Activated B cell treated with CpG ODN at 0.5 μM for 24 hours (primary cell): ENCODE measurements around the gene ARHGEF4. TPM values are rescaled to one million over a fixed set of nuclear protein-coding genes. Genes with fewer than 3 reads are reported as not detected.

ENCODE experiments used
- ATAC-seq: fragments of 200-7000 bp; cut with Tn5 transposase; one replicate; pipeline ENCODE4 v1.10.0; 2021; ENCODE audit warnings: low read depth, mild to moderate bottlenecking, moderate library complexity
- CTCF ChIA-PET: fragments of 350-600 bp; sonication (Branson Sonifier 250); formaldehyde crosslinking; loops from one replicate; lab custom pipeline; 2021; ENCODE audit warnings: antibody characterized with exemption; lab: Charles Lee
- POLR2A ChIA-PET: fragments of 350-600 bp; sonication (Branson Sonifier 250); formaldehyde crosslinking; loops from one replicate; lab custom pipeline; 2021; ENCODE audit warnings: antibody characterized with exemption; lab: Charles Lee
- DNase-seq: peaks from one replicate; pipeline ENCODE4 v3.0.0; 2022
- H3K27ac Mint-ChIP-seq: one replicate; pipeline ENCODE4 v1.8.0; 2020; ENCODE audit warnings: mixed read lengths
- H3K27me3 Mint-ChIP-seq: one replicate; pipeline ENCODE4 v1.8.0; 2021; ENCODE audit warnings: mixed read lengths
- H3K36me3 Mint-ChIP-seq: one replicate; pipeline ENCODE4 v1.8.0; 2021; ENCODE audit warnings: low read depth, mixed read lengths
- H3K4me1 Mint-ChIP-seq: one replicate; pipeline ENCODE4 v1.8.0; 2021; ENCODE audit warnings: mixed read lengths
- H3K4me3 Mint-ChIP-seq: one replicate; pipeline ENCODE4 v1.8.0; 2020; ENCODE audit warnings: mild to moderate bottlenecking, mixed read lengths
- H3K9me3 Mint-ChIP-seq: one replicate; pipeline ENCODE4 v1.8.0; 2020; ENCODE audit warnings: mixed read lengths
- CTCF ChIP-seq: fragments of 200-600 bp; IDR thresholded peaks from one replicate; pipeline ENCODE4 v1.8.0; 2022; ENCODE audit warnings: antibody characterized with exemption, mild to moderate bottlenecking
- intact Hi-C: fragments of 100-400 bp; cut with micrococcal nuclease; formaldehyde crosslinking; loops from one replicate; pipeline ENCODE4 v1.15.1; 2024
- total RNA-seq: library from RNA; stranded (reverse); gene quantifications from 2 replicates; pipeline ENCODE4 v1.2.3, GENCODE V29; 2022

Gene ARHGEF4
- total RNA-seq, 1 donor from 2014 or later, result 0.29 TPM

GRCh38 chr2:130810490-130810889, 26.2 kb upstream of the ARHGEF4 start:
- Mint-ChIP-seq H3K4me3 (no peak overlapping the region), H3K27ac (no peak overlapping the region), H3K36me3 (no peaks in the 10 kb centered on the region), H3K27me3 (peaks cover 9% of the 10 kb centered on the region), H3K4me1 (peaks cover 16% of the 10 kb centered on the region), H3K9me3 (no peaks in the 10 kb centered on the region)
- no peak for TF ChIP-seq CTCF
- intact Hi-C loops, result no loop called here
- ChIA-PET POLR2A (no interaction called here), CTCF (interaction anchor here (1.1 kb wide), 1 partner anchor 12 kb away, joined by 4 read pairs; no protein-coding TSS in a partner anchor)
- DNase-seq (no peak), ATAC-seq (no peak)

- H3K4me1 Mint-ChIP-seq, result peaks cover 16% of the 10 kb centered on the region
- ChIA-PET CTCF (interaction anchor here (1.3 kb wide), 1 partner anchor 16 kb away, joined by 5 read pairs; no protein-coding TSS in a partner anchor), POLR2A (no interaction called here)
- intact Hi-C loops, result no loop called here
- peaks cover 2% of the 10 kb centered on the region for H3K9me3 Mint-ChIP-seq
- H3K27me3 Mint-ChIP-seq, result peaks cover 10% of the 10 kb centered on the region
- no peak for ATAC-seq
- no peak overlapping the region for H3K27ac Mint-ChIP-seq
- no peaks in the 10 kb centered on the region for H3K36me3 Mint-ChIP-seq
- no peak for DNase-seq
- no peak for TF ChIP-seq CTCF
- H3K4me3 Mint-ChIP-seq, result no peak overlapping the region
Measured at GRCh38 chr2:130813722-130814121, 23.0 kb upstream of the ARHGEF4 start.

DNA sequence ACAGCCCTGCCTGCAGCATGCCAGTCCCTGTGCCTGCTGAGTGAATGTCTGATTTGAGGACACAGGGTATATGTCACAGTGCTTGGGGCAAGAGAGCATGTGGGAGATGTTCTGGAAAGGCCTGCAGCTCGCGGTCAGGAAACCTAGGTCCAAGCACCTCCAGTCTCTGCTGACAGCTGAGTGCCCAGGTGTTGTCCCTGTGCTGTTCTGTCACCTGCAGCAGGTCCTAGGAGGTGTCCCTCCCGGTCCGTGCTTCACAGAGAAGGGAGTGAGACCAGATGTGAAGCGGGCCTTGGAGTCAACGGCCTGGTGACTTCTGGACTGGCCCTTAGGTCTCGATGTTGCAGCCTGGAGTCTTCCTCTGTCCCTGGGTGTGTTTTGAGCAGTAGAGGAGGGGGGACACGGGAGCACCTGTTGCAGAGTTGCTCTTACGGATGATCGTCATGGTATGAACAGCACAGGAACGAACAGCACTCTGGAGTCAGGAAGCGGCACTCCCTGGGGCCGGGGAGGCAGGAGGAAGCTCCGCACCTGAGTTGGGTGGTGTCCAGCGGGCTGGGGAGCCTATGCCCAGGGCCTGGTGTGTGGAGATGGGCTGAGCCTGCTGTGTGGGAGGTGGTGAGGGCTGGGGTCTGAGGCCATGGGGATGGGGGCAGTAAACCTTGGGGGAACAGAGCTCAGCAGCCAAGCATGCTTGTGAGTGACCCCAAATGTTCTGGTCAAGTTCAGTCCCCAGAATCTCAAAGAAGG, 21.6 kb upstream of the ARHGEF4 start:
- ChIA-PET POLR2A (interaction anchor here (0.5 kb wide), 1 partner anchor 41 kb away, joined by 3 read pairs; no protein-coding TSS in a partner anchor), CTCF (interaction anchor here (1.0 kb wide), 1 partner anchor 18 kb away, joined by 4 read pairs; no protein-coding TSS in a partner anchor)
- intact Hi-C loops, result no loop called here
- no peak for TF ChIP-seq CTCF
- H3K4me1 Mint-ChIP-seq, result peaks cover 16% of the 10 kb centered on the region
- peaks cover 3% of the 10 kb centered on the region for H3K9me3 Mint-ChIP-seq
- no peaks in the 10 kb centered on the region for H3K36me3 Mint-ChIP-seq
- no peak overlapping the region for H3K27ac Mint-ChIP-seq
- peaks cover 8% of the 10 kb centered on the region for H3K27me3 Mint-ChIP-seq
- ATAC-seq (no peak), DNase-seq (no peak)
- H3K4me3 Mint-ChIP-seq, result no peak overlapping the region

- no peak for TF ChIP-seq CTCF
- ChIA-PET CTCF (no interaction called here), POLR2A (no interaction called here)
- Mint-ChIP-seq H3K4me1 (peaks cover 7% of the 10 kb centered on the region), H3K4me3 (no peak overlapping the region), H3K27me3 (peaks cover 5% of the 10 kb centered on the region), H3K36me3 (no peaks in the 10 kb centered on the region), H3K9me3 (peaks cover 3% of the 10 kb centered on the region), H3K27ac (no peak overlapping the region)
- DNase-seq (no peak), ATAC-seq (no peak)
- intact Hi-C loops, result no loop called here
Measured at GRCh38 chr2:130818809-130819208, 17.9 kb upstream of the ARHGEF4 start.

DNA sequence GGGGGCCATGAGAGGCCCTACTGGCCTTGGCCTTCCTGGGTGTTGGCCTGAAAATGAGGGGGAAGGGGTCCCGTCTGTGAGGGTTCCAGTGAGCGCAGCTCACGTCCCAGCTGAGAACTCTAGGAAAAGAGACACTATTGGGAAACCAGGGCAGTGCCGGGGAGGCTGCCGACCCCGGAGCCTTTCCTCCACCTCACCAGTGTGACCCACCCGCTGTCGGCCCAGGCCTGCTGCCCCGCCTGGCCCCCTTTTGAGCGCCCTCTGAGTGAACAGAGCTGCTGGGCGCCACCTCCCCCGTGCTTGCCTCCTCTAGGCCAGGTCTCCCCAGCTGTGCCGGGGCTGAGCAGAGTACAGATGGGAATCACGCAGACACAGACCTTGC, 17.5 kb upstream of the ARHGEF4 start:
- intact Hi-C loops, result no loop called here
- ChIA-PET CTCF (no interaction called here), POLR2A (no interaction called here)
- Mint-ChIP-seq H3K4me3 (no peak overlapping the region), H3K9me3 (peaks cover 3% of the 10 kb centered on the region), H3K27me3 (peaks cover 5% of the 10 kb centered on the region), H3K36me3 (no peaks in the 10 kb centered on the region), H3K4me1 (peaks cover 11% of the 10 kb centered on the region), H3K27ac (no peak overlapping the region)
- TF ChIP-seq CTCF, result no peak
- ATAC-seq (no peak), DNase-seq (no peak)
